MCF 10A (cell line): ENCODE measurements around the gene DUS1L. TPM values are rescaled to one million over a fixed set of nuclear protein-coding genes. Genes with fewer than 3 reads are reported as not detected.

Source experiments
- BruUV-seq: library from RNA; stranded (reverse); fragments of 400-500 nt; replicated peaks from 2 replicates; lab custom pipeline; 2021; lab: Mats Ljungman, UMichigan
- CTCF ChIA-PET: fragments of 300-600 bp; sonication (Branson Sonifier 250); formaldehyde crosslinking; extraction: SDS; loops from one replicate; lab custom pipeline; 2021; ENCODE audit warnings: antibody characterized with exemption, inconsistent platforms; lab: Yijun Ruan, JAX
- POLR2A ChIA-PET: fragments of 300-600, 350-650 bp; sonication (Branson Sonifier 250); formaldehyde crosslinking; extraction: SDS; loops from one replicate; lab custom pipeline; 2020; ENCODE audit warnings: antibody characterized with exemption, inconsistent platforms; lab: Yijun Ruan, JAX
- DNase-seq: peaks from one replicate; pipeline ENCODE4 v3.0.0-alpha.2; 2018; ENCODE audit not compliant: unreplicated experiment
- H3K27ac Mint-ChIP-seq: one replicate; pipeline ENCODE4 v1.8.0; 2022; ENCODE audit warnings: mild to moderate bottlenecking, low read depth, mixed read lengths; ENCODE audit not compliant: unreplicated experiment
- H3K27me3 Mint-ChIP-seq: one replicate; pipeline ENCODE4 v1.8.0; 2022; ENCODE audit warnings: mixed read lengths; ENCODE audit not compliant: insufficient read depth, unreplicated experiment
- H3K36me3 Mint-ChIP-seq: one replicate; pipeline ENCODE4 v1.8.0; 2022; ENCODE audit warnings: mild to moderate bottlenecking, moderate library complexity, mixed read lengths; ENCODE audit not compliant: insufficient read depth, unreplicated experiment
- H3K4me1 Mint-ChIP-seq: one replicate; pipeline ENCODE4 v1.8.0; 2022; ENCODE audit warnings: mixed read lengths; ENCODE audit not compliant: insufficient read depth, unreplicated experiment
- H3K4me3 Mint-ChIP-seq: one replicate; pipeline ENCODE4 v1.8.0; 2022; ENCODE audit warnings: mild to moderate bottlenecking, moderate library complexity, mixed read lengths; ENCODE audit not compliant: unreplicated experiment
- H3K9me3 Mint-ChIP-seq: one replicate; pipeline ENCODE4 v1.8.0; 2022; ENCODE audit warnings: mixed read lengths; ENCODE audit not compliant: unreplicated experiment
- CTCF ChIP-seq: fragments of 200-600 bp; IDR thresholded peaks from one replicate; pipeline ENCODE4 v1.8.0; 2022; ENCODE audit warnings: antibody characterized with exemption, mild to moderate bottlenecking; ENCODE audit not compliant: unreplicated experiment
- intact Hi-C: fragments of 100-400 bp; cut with micrococcal nuclease; formaldehyde crosslinking; loops from 2 replicates; pipeline ENCODE4 v1.14.1; 2022
- total RNA-seq: library from RNA; stranded (reverse); gene quantifications from 2 replicates; pipeline ENCODE4 v1.2.3, GENCODE V29; 2022

DUS1L gene
- total RNA-seq, 1 experiment from 2014 or later: 116 TPM

DNA sequence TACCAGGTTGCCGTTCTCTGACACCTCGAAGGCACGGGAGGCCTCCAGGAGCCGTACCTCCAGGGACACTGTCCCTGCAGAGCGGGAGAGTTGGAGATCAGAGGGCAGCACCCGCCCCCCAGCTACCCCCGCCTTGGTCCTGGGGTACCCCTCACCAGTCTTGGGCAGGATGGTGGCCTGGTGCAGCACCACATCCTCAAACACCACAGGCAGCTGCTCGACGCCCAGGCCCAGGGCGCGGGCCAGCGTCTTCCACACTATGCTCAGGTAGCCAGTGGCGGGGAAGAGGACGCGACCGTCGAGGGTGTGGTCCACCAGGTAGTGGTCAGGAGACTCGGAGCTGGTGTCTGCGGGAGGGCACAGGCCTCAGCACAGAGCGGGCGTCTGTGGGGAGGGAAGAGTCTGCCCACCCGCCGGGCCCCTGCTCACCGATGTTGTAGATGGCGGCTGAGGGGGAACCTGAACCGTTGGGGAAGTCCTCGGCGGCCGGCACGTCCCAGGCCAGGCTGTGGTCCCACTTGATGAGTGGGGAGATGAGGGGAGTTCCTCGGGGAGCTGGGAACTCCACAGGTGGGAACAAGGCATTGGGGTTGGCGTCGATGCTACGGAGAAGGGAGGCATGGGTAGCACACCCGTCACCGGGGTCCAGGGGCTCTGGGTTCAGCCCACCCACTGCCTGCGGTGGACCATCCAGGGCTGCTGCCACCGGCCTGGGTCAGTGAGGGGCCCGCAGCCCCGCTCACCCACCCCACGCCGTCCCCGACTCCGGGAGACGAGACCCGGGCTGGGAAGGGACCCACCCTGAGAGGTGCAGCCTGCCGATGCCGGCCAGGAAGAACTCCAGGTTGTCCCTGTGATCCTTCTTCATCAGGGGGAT is 22.6 kb upstream of the DUS1L start:
- ChIA-PET POLR2A (interaction anchor here (1.0 to 1.8 kb wide), 5 partner anchors 8 to 66 kb away, joined by 3 to 7 read pairs (median 6); no protein-coding TSS in a partner anchor), CTCF (no interaction called here)
- H3K9me3 Mint-ChIP-seq: no peaks in the 10 kb centered on the region
- H3K27me3 Mint-ChIP-seq: no peaks in the 10 kb centered on the region
- BruUV-seq: no TSS peak
- H3K27ac Mint-ChIP-seq: no peak overlapping the region
- no peak for TF ChIP-seq CTCF
- no peak overlapping the region for H3K4me3 Mint-ChIP-seq
- H3K4me1 Mint-ChIP-seq: no peaks in the 10 kb centered on the region
- intact Hi-C loops: no loop called here
- no peak for DNase-seq
- peaks cover 87% of the 10 kb centered on the region for H3K36me3 Mint-ChIP-seq

DNA sequence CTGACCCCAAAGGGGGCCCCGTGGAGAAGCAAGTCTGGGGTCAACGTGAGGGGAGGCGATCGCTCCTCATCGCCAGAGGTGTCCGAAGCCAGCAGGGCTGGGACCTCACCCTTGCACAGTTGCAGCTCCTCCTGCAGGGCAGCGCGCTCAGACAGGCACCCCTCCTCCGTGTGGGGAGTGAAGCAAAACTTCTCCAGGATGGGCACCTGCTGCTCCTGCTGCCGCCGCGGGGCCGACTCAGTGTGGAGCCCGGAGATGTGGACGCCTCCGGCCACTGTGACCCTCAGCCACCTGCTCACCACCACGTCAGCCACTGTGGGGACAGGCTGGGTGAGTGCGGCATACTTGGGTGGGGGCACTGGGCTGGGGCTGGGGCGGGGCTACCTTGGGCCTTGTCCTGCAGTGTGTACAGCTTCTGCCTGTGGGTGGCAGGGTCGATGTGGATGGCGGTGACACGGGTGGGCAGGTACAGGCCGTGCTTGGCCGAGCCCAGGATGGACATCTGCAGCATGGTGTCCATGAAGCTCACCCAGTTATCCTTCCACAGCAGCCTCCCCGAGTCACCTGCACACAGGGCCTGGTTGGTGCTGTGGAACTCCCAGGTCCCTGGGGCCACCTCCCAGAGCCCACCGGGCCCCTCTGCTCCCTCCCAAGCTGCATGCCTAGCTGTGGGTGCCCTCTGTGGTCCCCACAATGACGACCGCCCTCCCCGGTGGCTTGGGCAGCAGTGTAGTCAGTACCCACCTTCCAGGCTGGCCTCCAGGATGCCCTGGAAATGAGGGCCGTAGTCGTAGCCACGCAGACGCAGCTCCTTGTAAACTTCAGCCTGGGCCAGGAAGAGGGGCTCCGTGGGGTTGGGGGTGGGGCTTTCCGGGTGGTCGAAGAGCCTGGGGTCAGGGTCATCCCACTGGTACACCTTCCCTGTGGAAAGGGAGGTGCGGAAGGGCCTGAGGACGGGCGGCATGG is 21.6 kb upstream of the DUS1L start:
- BruUV-seq: no TSS peak
- Mint-ChIP-seq H3K27me3 (no peaks in the 10 kb centered on the region), H3K4me1 (no peaks in the 10 kb centered on the region), H3K36me3 (peaks cover 87% of the 10 kb centered on the region), H3K4me3 (no peak overlapping the region), H3K9me3 (no peaks in the 10 kb centered on the region), H3K27ac (no peak overlapping the region)
- intact Hi-C loops: no loop called here
- no peak for TF ChIP-seq CTCF
- ChIA-PET CTCF (no interaction called here), POLR2A (interaction anchor here (0.6 to 1.8 kb wide), 5 partner anchors 9 to 67 kb away, joined by 3 to 7 read pairs (median 5); no protein-coding TSS in a partner anchor)
- DNase-seq: no peak

GRCh38 chr17:82085931-82086764 is 20.5 kb upstream of the DUS1L start:
- DNase-seq: no peak
- no peak overlapping the region for H3K27ac Mint-ChIP-seq
- intact Hi-C loops: no loop called here
- H3K9me3 Mint-ChIP-seq: no peaks in the 10 kb centered on the region
- POLR2A ChIA-PET: interaction anchor here (1.2 to 1.8 kb wide), 3 partner anchors 10 to 68 kb away, joined by 5 to 7 read pairs (median 6); no protein-coding TSS in a partner anchor
- no peak overlapping the region for H3K4me3 Mint-ChIP-seq
- no peaks in the 10 kb centered on the region for H3K27me3 Mint-ChIP-seq
- no TSS peak for BruUV-seq
- no peaks in the 10 kb centered on the region for H3K4me1 Mint-ChIP-seq
- CTCF ChIA-PET: no interaction called here
- peaks cover 87% of the 10 kb centered on the region for H3K36me3 Mint-ChIP-seq
- TF ChIP-seq CTCF: no peak
